GM18499 (cell line): ENCODE results near the gene SLC24A3.

ENCODE experiments used
- ATAC-seq: cut with Tn5 transposase; IDR thresholded peaks from one replicate; pipeline ENCODE4 v1.9.1; 2021; ENCODE audit warnings: moderate number of reproducible peaks; ENCODE audit not compliant: insufficient read depth, unreplicated experiment

Gene SLC24A3

GRCh38 chr20:19560881-19561480 is 348.5 kb downstream of the SLC24A3 start:
- ATAC-seq = no peak

- no peak for ATAC-seq
These were observed 350.0 kb downstream of the SLC24A3 start for GRCh38 chr20:19562426-19562825.

GRCh38 chr20:19564261-19564660 is 351.8 kb downstream of the SLC24A3 start:
- no peak for ATAC-seq

DNA sequence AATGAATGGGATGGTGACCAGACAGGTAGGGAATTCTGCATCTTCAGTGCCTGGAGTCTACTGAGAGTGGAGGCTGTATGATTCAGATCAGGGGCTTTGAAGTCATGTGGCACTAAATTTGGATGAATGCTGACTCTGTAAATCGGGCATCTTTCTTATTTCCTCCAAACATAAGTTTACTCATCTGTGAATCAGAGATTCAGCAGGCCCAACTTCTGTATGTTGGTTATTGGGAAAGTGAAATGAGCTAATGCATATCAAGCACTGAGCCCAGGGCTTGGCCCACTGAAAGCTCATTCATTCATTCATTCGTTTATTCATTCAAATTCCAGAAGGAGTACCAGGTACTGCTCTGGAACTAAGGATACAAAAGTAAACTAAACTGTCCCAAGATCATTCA is 353.3 kb downstream of the SLC24A3 start:
- ATAC-seq = no peak

DNA sequence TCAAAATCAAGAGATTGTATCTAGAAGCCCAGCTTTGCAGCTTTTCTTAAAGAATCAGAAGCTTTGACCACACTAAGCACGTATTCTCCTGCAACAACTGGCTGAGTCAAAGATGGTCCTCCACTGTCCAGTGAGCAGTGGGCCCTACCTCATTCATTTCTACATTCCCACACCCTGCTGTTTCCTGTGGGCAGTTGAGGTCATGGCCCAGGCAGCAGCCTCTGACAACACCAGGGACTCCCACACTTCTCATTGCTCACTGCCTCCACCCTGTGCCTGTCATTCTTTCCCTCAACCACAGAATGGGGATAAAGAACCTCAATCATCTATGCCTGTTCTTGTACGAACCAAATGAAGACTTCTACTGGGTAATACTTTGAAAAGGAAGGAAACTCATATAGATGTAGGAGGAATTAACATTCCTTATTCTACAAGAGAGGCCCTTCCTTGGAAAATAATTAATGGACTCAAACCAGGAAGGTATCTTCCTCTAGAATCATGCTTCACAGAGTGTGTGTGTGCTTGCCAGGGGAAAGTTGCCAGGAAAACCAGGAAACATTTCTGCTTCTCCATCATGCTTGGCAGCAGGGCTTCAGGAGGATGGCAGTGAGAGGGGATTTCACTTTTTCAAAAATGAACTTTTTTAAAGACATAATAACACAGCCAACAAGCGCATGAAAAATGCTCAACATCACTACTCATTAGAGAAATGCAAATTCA is 353.9 kb downstream of the SLC24A3 start:
- ATAC-seq = no peak

- ATAC-seq = no peak
These were observed 355.7 kb downstream of the SLC24A3 start for GRCh38 chr20:19568128-19568527.

DNA sequence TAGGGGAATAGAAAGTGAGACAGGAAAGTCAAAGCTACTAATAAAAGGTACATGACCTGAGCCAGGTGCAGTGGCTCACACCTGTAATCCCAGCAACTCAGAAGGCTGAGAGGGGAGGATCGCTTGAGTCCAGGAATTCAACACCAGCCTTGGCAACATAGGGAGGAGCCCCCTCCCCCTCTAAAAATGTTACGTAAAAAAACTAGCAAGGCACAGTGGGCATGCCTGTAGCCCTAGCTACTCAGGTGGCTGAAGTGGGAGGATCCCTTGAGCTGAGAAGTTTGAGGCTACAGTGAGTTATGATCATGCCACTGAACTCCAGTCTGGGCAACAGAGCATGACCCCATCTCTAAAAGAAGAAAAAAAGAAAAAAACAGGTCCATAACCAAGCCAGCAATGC is 359.6 kb downstream of the SLC24A3 start:
- no peak for ATAC-seq

DNA sequence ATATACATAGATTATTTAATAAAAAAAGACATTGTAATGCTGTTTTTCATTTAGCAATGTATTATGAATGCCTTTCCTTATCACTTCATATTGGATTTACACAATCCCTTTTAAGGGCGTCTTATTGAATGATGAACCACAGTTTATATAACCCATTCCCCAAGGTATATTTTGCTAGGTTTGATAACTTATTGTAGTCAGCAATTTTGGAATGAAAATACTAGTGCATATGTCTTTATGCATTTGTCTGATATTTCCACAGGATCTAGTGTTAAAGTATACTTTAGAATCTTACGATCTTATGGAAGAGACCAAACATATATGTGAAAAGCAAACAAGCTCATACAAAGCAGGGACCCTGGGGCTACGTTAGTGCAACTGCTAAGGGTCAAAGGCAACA is 365.2 kb downstream of the SLC24A3 start:
- no peak for ATAC-seq

DNA sequence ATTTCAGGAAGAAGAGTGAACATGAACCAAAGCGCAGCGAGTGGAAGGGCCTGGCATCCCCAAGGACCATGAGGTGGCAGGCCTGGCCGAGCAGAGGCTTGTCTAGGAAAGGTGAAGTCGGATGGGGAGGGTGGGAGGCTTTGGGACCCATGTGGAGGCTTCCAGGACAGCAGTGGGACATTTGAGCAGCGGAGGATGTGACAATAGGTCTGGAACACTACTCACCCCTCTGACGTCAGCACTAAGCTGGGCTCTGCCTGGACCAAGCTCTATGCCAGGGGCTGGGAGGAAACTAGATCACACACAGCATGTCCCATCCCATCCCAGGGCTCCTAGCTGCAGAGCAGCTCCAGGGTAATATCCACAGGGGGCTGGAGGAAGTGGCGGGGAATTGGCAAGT is 370.3 kb downstream of the SLC24A3 start:
- no peak for ATAC-seq

GRCh38 chr20:19583532-19584175 is 371.2 kb downstream of the SLC24A3 start:
- ATAC-seq = no peak

DNA sequence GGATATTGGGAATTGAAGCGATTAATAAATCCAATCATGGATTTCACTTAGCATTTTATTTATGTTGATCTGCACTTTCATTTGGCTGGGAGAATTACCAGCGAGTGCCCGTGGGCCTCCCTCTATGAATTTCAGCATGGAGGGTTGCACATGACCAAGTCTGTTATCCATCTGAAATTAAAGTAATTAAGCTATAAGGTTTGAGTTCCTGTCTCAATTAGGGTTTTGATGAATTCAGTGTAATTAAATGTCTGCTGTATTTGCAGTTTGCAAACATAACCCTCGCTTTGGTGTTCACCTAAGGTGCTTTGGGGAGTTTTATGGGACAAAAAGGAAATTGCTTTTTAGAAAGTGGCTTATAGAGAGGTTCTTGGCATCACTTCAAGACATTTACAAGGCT is 375.8 kb downstream of the SLC24A3 start:
- no peak for ATAC-seq

DNA sequence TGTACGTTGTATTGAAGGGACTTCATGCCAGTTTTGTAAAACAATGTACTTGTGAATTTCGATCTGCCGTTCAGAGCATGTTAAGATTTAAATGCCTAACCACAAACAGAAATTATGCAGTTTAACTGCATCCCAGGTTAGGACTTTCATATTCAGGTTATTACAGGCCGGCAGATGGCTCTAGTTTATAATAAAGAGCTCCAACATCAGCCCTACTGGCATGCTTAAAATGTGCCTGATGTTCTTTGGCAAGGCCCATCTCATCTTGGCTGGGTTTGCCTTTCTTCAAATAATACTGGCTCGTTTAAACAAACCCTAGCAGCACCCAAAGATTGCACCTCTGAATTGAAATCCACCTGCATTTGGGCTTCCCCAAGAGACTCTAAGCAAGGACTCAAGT is 376.3 kb downstream of the SLC24A3 start:
- no peak for ATAC-seq

GRCh38 chr20:19589787-19590362 is 377.4 kb downstream of the SLC24A3 start:
- ATAC-seq = no peak

GRCh38 chr20:19590382-19590781 is 377.9 kb downstream of the SLC24A3 start:
- ATAC-seq = no peak

DNA sequence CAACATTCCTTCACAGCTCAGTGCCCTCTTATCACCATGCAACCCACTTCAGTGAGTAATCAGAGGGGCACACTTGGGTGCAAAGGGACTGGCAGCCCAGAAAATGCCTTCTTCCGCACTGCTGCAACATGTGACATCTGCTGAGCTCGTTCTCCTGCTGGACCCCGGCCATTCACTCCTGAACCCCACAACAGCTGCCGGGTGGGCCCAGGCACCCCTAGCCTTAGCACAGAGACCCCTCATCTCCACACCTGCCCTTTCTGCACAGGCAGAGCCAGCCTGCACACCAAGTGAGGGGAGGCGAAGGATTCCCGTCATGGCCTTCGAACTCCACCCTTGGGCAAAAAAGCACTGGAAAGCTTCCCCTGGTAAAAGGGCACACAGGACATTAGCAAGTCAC is 381.3 kb downstream of the SLC24A3 start:
- no peak for ATAC-seq

GRCh38 chr20:19594896-19595295 is 382.5 kb downstream of the SLC24A3 start:
- no peak for ATAC-seq

GRCh38 chr20:19598117-19598850 is 385.8 kb downstream of the SLC24A3 start:
- ATAC-seq = no peak

GRCh38 chr20:19599200-19599599 is 386.8 kb downstream of the SLC24A3 start:
- no peak for ATAC-seq

GRCh38 chr20:19600042-19600441 is 387.6 kb downstream of the SLC24A3 start:
- no peak for ATAC-seq

- no peak for ATAC-seq
These were observed 388.8 kb downstream of the SLC24A3 start for GRCh38 chr20:19601126-19601810.
